NT2/D1 (cell line): ENCODE data around the gene RPS6KA4.

Experiments used
- SUZ12 ChIP-seq: IDR thresholded peaks from 2 replicates; pipeline ENCODE4 v1.6.1; 2011; ENCODE audit not compliant: insufficient read length, insufficient read depth; ENCODE audit errors: extremely low read depth
- YY1 ChIP-seq: IDR thresholded peaks from 2 replicates; pipeline ENCODE4 v1.6.1; 2011; ENCODE audit not compliant: insufficient read length, insufficient read depth
- ZNF274 ChIP-seq: IDR thresholded peaks from 2 replicates; pipeline ENCODE4 v1.6.1; 2011; ENCODE audit warnings: mild to moderate bottlenecking, low read depth, low read length

- TF ChIP-seq YY1 (no peak), ZNF274 (no peak), SUZ12 (no peak)
Observed at GRCh38 chr11:64327993-64328392, 31.0 kb upstream of the RPS6KA4 start.
